GM18517 (cell line): ENCODE results near the gene CPSF4.

Experiments used
- ATAC-seq: cut with Tn5 transposase; IDR thresholded peaks from one replicate; pipeline ENCODE4 v1.9.1; 2021; ENCODE audit warnings: mild to moderate bottlenecking, moderate library complexity; ENCODE audit not compliant: unreplicated experiment

Gene CPSF4

DNA sequence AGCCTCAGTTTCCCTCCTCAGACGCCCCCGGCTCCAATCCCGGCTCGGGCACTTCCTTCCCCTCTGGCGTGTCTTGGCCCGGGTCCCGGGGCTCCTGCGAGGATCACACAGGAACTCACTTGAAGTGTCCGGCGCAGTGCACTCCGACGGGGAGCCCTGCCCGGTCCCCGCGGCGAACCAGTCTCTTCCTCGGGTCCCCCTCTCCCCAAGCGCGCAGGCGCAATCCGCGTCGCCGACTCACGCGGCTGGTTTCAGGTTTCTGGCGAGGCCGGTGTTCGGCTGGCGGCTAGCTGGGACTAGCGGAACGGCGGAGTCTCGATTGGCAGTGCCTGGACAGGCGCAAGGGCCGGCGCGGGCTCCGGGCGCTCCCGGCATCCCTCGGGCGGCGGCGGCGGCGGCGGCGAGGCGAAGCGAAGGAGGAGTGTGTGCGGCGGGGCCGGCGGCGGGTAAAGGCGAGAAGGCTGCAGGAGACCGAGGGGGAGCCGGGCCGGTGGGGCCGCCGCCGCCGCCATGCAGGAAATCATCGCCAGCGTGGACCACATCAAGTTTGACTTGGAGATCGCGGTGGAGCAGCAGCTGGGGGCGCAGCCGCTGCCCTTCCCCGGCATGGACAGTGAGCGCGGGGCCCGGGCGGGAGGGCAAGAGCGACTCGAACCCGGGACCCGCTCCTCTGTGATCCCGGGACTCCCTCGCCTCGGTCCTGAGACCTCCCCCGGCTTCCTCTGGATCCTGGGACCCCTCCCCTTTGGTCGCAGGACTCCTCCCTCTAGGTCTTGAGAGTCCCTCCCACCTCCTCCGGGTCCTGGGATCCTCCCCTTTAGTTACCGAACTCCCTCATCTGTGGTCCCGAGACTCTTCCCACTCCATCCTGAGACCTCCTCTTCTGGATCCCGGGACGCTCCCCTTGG, at the start of gene CPSF4, which contains the start of gene PTCD1:
Gene CPSF4 (plus strand): TSS at position 371 of the 908 bp plus-strand sequence. CDS start 140 bp downstream, at position 511.
Gene PTCD1 (minus strand): TSS at position 226 of the 908 bp plus-strand sequence. CDS start 3,556 bp downstream, outside the sequence.
- peak; percentile 86 for ATAC-seq

DNA sequence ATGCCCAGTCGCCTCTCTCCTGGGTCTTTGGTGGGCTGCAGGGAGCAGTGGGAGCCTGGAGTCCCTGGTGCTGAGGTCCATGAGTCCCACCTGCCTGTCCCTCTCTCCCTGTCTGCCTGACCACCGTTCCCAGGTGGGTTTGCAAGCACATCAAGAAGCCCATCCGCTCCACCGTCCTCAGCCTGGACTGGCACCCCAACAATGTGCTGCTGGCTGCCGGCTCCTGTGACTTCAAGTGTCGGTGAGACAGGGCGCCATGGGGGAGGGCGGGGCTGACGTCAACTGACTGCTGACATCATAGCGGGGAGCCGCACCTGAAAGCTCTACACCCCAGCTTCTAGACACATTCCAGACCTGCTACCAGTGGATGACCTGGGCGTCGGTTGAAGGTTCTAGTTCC, 49.0 kb upstream of the CPSF4 start:
- ATAC-seq, result no peak

DNA sequence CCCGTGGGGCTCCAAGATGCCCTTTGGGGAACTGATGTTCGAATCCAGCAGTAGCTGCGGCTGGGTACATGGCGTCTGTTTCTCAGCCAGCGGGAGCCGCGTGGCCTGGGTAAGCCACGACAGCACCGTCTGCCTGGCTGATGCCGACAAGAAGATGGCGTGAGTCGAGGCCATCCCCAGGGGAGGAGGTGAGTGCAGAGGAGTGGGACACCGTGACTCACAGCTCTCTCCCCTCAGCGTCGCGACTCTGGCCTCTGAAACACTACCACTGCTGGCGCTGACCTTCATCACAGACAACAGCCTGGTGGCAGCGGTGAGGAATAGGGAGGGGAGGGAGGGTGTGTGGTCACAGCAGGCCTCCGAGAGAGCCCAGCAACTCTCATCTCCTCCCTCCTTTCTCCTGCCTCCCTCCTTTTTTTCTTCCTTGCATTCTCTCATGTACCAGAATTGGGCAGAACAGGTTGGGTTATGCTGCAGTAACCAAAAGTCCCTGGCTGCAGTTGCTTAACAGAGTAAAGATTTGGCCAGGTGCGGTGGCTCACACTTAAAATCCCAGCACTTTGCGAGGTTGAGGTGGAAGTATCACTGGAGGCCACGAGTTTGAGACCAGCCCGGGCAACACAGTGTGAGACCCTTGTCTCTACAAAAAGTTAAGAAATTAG, 47.7 kb upstream of the CPSF4 start:
- ATAC-seq, result no peak

DNA sequence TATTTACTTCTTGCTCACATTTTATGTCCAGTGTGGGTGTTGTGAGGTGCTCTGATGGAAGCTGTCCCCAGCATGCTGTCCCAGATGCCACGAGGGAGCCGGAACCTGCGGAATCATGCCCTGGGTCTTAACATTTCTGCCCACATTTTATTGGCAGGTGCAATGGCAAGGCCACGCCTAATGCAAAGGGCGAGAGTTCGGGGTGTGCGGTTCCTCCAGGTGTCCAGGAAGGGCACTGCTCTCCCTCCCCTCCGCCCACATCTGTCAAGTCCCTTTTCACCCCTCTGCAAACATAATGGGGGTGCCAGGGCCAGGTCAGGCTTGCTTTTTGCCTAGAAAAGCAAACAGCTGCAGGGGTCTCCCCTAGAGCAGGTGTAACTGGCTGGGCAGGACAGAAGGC, 46.7 kb upstream of the CPSF4 start:
- no peak for ATAC-seq

DNA sequence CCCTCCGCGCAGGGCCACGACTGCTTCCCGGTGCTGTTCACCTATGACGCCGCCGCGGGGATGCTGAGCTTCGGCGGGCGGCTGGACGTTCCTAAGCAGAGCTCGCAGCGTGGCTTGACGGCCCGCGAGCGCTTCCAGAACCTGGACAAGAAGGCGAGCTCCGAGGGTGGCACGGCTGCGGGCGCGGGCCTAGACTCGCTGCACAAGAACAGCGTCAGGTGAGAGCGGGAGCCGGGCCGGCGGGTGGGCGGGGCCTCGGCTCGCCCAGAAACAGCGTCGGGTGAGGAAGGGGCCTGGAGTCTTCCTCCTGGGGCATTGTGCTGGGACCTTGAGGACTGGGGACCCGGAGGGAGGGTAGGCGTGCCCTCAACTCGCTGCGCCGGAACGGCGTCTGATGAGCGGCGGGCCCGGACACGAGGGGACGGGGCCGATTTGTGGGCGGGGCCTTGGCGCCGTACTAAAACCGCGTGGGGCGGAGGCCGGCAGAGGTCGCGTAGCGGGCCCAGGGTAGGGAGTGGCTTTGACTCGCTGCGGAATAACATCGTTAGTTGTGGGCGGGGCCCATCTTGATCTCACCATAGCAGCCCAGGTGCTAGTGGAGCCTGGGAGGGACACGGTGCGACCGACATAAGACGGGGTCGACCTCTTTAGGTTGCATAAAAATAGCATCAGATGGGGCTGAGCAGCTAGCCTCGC, 45.9 kb upstream of the CPSF4 start:
- no peak for ATAC-seq

DNA sequence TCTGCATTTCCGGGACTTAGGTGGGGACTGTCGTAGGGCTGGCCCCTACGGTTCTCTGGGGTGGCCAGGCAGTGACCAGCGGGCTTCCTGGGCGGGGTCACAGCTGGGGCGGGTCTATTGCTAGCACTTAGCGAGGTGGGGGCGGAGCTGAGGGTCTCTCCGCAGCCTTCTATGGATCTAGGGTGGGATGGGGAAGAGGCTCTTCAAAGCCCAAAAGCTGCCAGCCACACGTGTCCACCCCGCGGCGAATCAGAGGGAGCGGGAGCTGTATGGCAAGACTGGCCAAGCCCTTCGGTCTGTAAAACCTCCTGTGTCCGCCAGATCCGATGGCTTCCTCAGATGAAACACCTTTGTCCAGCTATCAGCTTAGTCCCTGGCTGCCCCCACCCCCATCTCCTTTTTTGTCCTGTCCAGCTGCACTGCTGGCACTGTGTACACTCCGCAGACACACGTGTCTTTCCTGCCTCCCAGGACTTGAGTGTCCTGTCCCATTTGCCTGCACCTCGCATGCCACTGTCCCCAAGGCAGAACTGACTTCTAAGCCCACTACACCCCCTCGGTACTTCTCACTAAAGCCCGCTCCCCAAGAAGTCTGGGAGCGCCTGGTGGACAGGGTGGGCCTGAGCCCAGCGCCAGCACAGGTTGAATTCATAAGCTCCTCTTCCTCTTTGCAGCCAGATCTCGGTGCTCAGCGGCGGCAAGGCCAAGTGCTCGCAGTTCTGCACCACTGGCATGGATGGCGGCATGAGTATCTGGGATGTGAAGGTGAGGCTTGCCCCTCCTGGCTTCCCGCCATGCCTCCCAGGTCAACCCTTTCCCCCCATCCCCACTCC, 45.2 kb upstream of the CPSF4 start:
- ATAC-seq, result no peak

- no peak for ATAC-seq
These were observed 44.6 kb upstream of the CPSF4 start for GRCh38 chr7:99394188-99394502.

DNA sequence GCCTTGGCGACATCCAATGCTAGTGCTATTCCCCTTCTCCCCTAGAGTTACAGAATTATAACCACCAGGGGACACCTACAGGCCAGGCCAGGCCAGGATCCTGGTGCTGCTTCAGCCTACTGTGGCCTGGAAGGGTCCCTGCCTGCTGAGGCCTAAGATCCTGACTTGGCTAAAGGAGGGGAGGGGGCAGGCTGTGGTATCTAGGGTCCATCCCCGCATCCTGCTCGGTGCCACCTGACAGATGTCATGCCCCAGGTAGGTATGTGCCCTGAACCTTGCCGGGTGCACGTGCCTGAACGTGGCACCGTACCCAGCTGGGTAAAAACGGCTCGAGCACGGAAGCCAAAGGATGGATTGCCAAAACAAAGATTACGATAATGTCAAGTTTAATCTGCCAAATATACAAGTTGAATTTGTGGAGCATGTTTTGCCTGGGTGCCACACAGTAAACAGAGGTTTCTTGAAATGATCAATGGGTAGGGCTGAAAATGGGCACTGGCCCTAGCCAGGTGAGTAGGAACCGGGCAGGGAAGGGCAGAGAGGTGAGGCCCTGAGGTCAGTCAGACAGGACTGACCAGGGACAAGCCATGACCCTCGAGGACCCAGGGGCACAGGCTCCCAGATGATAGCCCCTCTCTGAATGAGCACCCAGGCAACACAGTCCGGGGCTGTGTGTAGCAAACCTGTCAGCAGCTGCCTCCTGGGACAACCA, 43.0 kb upstream of the CPSF4 start:
- ATAC-seq, result no peak

- no peak for ATAC-seq
These were observed 42.1 kb upstream of the CPSF4 start for GRCh38 chr7:99396418-99397296.

DNA sequence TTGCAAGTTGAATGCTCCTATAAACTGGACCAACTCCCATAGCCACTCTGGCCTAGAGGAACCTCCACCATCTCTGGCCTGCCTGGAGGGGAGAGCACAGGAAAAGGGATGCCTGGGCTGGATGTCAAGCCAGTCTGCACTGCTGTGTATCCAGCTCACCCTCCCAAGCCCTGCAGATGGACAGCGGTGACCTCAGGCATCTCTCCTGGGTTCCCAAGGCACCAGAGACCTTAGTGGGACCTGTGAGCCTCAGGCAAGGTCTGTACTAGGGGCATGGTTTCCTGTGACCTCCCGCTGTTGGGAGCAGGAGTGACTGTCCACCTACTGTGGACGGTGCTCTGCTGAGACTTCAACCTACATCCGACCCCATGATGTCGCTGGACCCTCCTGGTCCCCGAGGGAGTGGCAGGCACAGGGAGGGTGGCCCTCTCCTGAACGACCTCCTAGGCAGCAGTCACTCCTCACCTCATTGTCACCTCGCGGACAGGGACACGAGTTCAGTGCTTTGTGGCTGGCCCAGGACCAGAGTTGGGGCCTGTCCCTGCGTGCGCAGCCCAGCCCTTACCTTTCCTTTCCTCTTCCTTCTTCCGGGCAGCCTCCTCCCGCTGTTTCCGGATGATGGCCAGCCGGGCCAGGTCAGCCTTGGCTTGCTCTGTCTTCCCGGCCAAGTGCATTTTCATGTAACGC, 41.3 kb upstream of the CPSF4 start:
- ATAC-seq, result no peak

- ATAC-seq, result no peak
These were observed 39.8 kb upstream of the CPSF4 start for GRCh38 chr7:99398891-99399445.

GRCh38 chr7:99399597-99399996, 39.1 kb upstream of the CPSF4 start:
- no peak for ATAC-seq

DNA sequence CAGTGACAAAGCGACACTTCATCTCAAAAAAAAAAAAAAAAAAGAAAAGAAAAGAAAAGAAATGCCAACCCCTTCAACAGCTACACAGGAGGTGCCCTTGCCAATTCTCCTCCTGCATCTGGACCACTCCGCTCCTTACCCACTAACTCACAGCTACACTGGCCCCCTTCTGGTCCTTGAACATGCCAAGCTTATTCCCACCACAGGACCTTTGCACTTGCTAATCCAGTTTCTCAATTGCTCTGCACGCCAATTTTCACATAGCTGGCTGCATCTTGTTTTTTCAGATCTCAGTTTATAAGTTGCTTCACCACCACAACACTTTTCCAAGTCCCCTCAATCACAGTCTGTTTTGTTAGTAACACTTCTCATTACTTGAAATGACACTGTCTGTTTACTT, 35.9 kb upstream of the CPSF4 start:
- ATAC-seq, result no peak

DNA sequence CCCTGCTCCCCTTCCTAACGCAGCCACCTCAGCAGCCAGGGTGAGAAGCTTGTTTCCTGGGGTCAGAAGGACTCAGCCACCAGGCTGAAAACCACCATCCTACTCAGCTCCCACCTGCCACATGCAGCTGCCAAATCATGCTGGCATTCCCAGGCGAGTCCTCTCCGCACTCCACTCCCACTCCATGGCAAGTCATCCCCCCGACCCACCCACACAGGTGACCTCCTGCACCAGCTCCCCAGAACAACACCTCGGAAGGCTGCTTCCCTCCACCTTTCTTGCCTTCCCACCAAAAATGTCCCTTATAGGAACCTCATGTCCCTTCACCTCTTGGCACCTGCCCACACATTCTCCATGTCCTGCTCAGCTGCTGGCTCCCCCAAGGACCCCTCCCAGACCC, 35.0 kb upstream of the CPSF4 start:
- ATAC-seq, result no peak

- no peak for ATAC-seq
These were observed 34.3 kb upstream of the CPSF4 start for GRCh38 chr7:99404235-99404976.

GRCh38 chr7:99404977-99405320, 33.8 kb upstream of the CPSF4 start:
- no peak for ATAC-seq

DNA sequence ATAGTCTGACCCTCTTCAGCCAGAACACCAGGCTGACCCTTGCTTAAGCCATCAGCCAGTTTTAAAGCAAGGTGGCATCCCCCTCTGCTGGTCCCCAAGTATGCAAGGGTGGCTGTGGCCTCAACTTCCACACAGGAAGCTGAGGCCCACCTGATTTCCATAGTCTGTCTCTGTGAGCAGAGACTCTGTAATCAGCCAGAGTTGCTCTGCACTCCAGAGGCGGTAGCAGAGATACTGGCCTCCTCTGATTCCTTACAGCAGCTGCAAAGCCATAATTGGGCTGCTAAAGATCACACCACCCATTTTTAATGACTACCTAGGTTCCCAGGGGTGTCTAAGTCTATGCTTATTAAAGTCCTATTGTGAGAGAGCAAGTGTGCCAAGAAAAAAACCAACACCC, 32.2 kb upstream of the CPSF4 start:
- no peak for ATAC-seq
